ENCODE results near the gene C1S.

DNA sequence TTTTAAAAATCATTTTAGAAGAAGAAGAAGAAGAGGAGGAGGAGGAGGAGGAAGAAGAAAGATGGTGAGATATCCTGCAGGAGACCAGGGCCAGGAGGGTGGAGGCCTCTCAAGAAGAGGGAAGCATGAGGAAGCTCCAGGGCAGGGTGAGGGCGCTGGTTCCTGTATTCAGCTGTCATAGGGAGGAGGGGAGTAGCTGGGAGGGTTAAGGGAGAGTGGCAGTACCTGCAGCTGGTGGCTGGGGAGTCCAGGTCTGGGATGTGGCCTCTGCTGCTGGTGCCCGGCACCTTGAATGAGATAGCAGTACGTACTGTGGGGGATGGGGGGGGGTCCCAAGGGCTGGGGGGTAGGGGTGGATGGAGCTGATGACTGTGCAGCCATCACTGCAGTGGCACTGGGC is 58.4 kb downstream of the C1S start:
- TF ChIP-seq CTCF (IDR thresholded peaks at IDR 0.05) (no peak), POLR2AphosphoS5 (IDR thresholded peaks at IDR 0.05; ENCODE audit: insufficient read depth in 1 of 2, low read depth in 1 of 2) (no peak), POLR2A (IDR thresholded peaks at IDR 0.05) (no peak)

All from vagina (tissue), 2 donors.